ENCODE measurements around the gene CYRIA.

Gene CYRIA

GRCh38 chr2:16649353-16650286 lies 16.0 kb downstream of the CYRIA start:
- DNase-seq: no peak

GRCh38 chr2:16647992-16648617 lies 17.5 kb downstream of the CYRIA start:
- DNase-seq: no peak

GRCh38 chr2:16645775-16646559 lies 19.7 kb downstream of the CYRIA start:
- no peak for DNase-seq

GRCh38 chr2:16645088-16645487 lies 20.5 kb downstream of the CYRIA start:
- no peak for DNase-seq

GRCh38 chr2:16644221-16644925 lies 21.3 kb downstream of the CYRIA start:
- no peak for DNase-seq

GRCh38 chr2:16643099-16643498 lies 22.5 kb downstream of the CYRIA start:
- no peak for DNase-seq

- no peak for DNase-seq
Measured at GRCh38 chr2:16642088-16642487, 23.5 kb downstream of the CYRIA start.

- no peak for DNase-seq
Measured at GRCh38 chr2:16641509-16641908, 24.1 kb downstream of the CYRIA start.

- no peak for DNase-seq
Measured at GRCh38 chr2:16640867-16641266, 24.8 kb downstream of the CYRIA start.

- no peak for DNase-seq
Measured at GRCh38 chr2:16640001-16640700, 25.5 kb downstream of the CYRIA start.

GRCh38 chr2:16639431-16639830 lies 26.2 kb downstream of the CYRIA start:
- no peak for DNase-seq

- DNase-seq: no peak
Measured at GRCh38 chr2:16638946-16639345, 26.7 kb downstream of the CYRIA start.

GRCh38 chr2:16637304-16637703 lies 28.3 kb downstream of the CYRIA start:
- no peak for DNase-seq

GRCh38 chr2:16635791-16636699 lies 29.6 kb downstream of the CYRIA start:
- no peak for DNase-seq

- DNase-seq: no peak
Measured at GRCh38 chr2:16633621-16634430, 31.8 kb downstream of the CYRIA start.

- DNase-seq: no peak
Measured at GRCh38 chr2:16632598-16632997, 33.0 kb downstream of the CYRIA start.

- no peak for DNase-seq
Measured at GRCh38 chr2:16630463-16630862, 35.2 kb downstream of the CYRIA start.

GRCh38 chr2:16629770-16630169 lies 35.9 kb downstream of the CYRIA start:
- no peak for DNase-seq

GRCh38 chr2:16629044-16629443 lies 36.6 kb downstream of the CYRIA start:
- DNase-seq: no peak

- DNase-seq: no peak
Measured at GRCh38 chr2:16628314-16628713, 37.3 kb downstream of the CYRIA start.
